Brain microvascular endothelial cell (primary cell): ENCODE results near the gene HOXD10.
A peak's percentile ranks its signal among the peaks of the same experiment; 100 is the strongest.

ENCODE experiments used
- DNase-seq: peaks from one replicate; pipeline ENCODE4 v3.0.0-alpha.2; 2020
- H3K27ac ChIP-seq: fragments of 250-450 bp; sonication (Bioruptor Pico); 2 replicates; pipeline ENCODE4 v1.5.1; 2020; ENCODE audit warnings: mild to moderate bottlenecking, moderate library complexity
- H3K27me3 ChIP-seq: fragments of 250-450 bp; sonication (Bioruptor Pico); replicated peaks from 2 replicates; pipeline ENCODE4 v1.5.1; 2020; ENCODE audit warnings: mild to moderate bottlenecking
- H3K36me3 ChIP-seq: fragments of 250-450 bp; sonication (Bioruptor Pico); replicated peaks from 2 replicates; pipeline ENCODE4 v1.5.1; 2020; ENCODE audit warnings: mild to moderate bottlenecking
- H3K4me3 ChIP-seq: 2 replicates; pipeline ENCODE4 v1.5.1; 2011; ENCODE audit warnings: low read depth, mild to moderate bottlenecking, control low read depth, low read length, moderate library complexity
- CTCF ChIP-seq: IDR thresholded peaks from 2 replicates; pipeline ENCODE4 v1.5.1; 2011; ENCODE audit warnings: low read depth, mild to moderate bottlenecking, moderate library complexity, low read length, control low read depth, inconsistent platforms; ENCODE audit errors: missing control alignments
- in situ Hi-C: cut with HindIII; loops from 2 replicates; pipeline ENCODE4 v1.10.0; 2017; ENCODE audit warnings: low sequenced_read_pairs, low pct_ligation_motif_present

HOXD10 gene

DNA sequence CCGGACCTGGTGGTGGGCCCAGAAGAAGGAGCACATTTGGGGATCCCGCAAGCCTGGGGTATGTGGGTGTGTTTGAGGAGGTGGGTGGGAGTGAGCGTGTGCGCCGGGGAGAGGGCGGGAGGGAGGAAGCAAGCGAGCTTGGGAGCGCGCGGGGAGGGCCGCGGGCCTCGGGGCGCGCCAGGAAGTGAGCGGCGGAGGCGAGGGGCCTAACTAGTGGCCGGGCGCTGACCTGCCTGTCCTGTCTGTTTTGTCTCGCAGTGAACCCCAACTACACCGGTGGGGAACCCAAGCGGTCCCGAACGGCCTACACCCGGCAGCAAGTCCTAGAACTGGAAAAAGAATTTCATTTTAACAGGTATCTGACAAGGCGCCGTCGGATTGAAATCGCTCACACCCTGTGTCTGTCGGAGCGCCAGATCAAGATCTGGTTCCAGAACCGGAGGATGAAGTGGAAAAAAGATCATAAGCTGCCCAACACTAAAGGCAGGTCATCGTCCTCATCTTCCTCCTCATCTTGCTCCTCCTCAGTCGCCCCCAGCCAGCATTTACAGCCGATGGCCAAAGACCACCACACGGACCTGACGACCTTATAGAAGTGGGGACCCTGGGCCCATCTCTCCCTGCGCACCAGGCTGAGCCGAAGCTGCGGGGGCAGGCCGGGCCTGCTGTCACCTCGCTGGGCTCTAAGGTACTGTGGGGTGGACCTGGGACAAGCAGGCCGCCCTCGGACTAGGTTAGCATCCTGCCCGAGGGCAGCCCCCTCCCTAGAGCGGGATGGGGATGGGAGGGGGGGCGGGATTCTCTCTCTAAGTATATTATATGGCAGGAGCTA is 36.0 kb downstream of the HOXD10 start:
- no peak for DNase-seq
- in situ Hi-C loops: no loop called here
- peak overlapping the region; percentile 35 for H3K4me3 ChIP-seq
- H3K36me3 ChIP-seq: no peaks in the 10 kb centered on the region
- peaks cover 94% of the 10 kb centered on the region for H3K27me3 ChIP-seq
- no peak overlapping the region for H3K27ac ChIP-seq
- TF ChIP-seq CTCF: no peak

DNA sequence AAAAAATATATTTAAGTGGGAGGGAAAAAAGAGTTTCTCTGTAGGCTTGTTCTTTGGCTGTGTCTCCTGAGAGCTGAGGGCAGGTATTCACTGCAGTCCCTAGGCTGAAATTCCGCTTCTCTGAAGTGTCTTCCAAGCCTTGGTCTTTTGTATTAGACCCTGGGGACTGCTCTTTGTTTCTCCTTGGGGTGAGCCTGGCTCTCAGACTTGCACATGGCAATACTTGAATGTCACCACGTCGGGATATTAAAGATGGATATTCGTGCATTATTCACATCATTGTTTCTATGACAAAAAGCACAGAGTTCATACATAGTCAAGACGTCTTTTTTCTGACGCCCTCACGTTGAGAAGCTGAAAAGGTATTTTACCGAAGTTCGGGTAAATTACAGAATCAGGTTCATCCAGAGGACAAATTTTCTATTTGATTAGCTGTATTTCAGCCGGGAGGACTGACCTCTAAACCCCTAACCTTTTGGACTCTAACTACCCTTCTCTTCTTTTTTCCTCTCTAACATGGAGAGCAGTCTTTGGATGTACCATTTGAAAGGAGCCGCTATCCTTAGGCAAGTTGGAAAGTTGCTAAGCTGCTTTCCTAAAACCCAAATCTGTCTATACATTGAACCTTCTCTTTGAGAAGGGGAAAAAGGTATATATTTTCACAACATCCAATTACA is 38.1 kb downstream of the HOXD10 start:
- Histone ChIP-seq H3K36me3 (no peaks in the 10 kb centered on the region), H3K27ac (no peak overlapping the region), H3K4me3 (no peak overlapping the region), H3K27me3 (peaks cover 91% of the 10 kb centered on the region)
- in situ Hi-C loops: no loop called here
- no peak for DNase-seq
- no peak for TF ChIP-seq CTCF

DNA sequence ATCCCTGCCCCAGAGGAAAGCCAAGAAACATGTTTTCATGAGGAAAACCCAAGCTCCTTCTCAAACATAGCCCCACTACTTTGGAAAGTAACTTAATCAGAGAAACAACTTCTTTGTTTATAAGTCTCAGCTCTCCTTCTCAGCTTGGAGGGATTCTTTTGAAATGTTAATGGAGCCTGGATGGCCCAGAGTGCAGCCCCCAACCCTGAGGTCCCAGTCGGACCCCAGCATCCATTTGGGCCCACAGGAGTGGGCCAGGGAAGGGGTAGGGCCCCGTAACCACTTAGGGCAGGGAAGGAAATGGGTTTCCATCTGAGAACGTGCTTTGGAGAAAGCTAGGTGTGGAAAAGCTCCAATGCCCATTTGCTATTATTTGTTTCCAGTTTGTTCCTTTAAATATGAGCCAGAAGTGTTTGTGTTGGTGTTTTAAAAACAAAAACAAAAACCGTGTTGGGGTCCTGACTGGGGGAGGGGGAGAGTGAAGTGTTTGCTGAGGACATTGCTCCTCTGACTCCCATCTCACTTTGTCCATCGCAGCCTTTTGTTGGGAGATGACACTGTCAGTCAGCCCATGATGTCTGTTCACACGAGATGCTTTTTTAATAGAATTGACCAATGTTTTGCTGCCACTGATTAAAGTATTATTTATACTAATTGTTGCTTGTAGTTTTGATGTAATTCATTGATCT is 38.9 kb downstream of the HOXD10 start:
- in situ Hi-C loops: no loop called here
- H3K4me3 ChIP-seq: no peak overlapping the region
- no peak overlapping the region for H3K27ac ChIP-seq
- peaks cover 91% of the 10 kb centered on the region for H3K27me3 ChIP-seq
- DNase-seq: no peak
- TF ChIP-seq CTCF: no peak
- H3K36me3 ChIP-seq: no peaks in the 10 kb centered on the region

GRCh38 chr2:176156301-176156806 is 39.8 kb downstream of the HOXD10 start:
- peaks cover 91% of the 10 kb centered on the region for H3K27me3 ChIP-seq
- no peak for TF ChIP-seq CTCF
- DNase-seq: no peak
- in situ Hi-C loops: no loop called here
- H3K36me3 ChIP-seq: no peaks in the 10 kb centered on the region
- H3K27ac ChIP-seq: no peak overlapping the region
- no peak overlapping the region for H3K4me3 ChIP-seq

GRCh38 chr2:176156807-176157498 is 40.4 kb downstream of the HOXD10 start, which contains the start of gene HOXD3:
HOXD3 (plus strand) TSS chr2:176157307; CDS start chr2:176169115, 11,808 bp downstream.
- no peak for DNase-seq
- Histone ChIP-seq H3K27me3 (peaks cover 91% of the 10 kb centered on the region), H3K4me3 (peak within 1 kb of the TSS; percentile 12), H3K36me3 (no peaks in the 10 kb centered on the region), H3K27ac (no peak within 1 kb of the TSS)
- in situ Hi-C loops: no loop called here
- TF ChIP-seq CTCF: no peak
